HG02884 (cell line): Measurements from ENCODE around the gene P2RY14.

ENCODE experiments used
- ATAC-seq: cut with Tn5 transposase; IDR thresholded peaks from one replicate; pipeline ENCODE4 v1.9.1; 2021; ENCODE audit warnings: mild to moderate bottlenecking, moderate library complexity; ENCODE audit not compliant: unreplicated experiment

P2RY14 gene

DNA sequence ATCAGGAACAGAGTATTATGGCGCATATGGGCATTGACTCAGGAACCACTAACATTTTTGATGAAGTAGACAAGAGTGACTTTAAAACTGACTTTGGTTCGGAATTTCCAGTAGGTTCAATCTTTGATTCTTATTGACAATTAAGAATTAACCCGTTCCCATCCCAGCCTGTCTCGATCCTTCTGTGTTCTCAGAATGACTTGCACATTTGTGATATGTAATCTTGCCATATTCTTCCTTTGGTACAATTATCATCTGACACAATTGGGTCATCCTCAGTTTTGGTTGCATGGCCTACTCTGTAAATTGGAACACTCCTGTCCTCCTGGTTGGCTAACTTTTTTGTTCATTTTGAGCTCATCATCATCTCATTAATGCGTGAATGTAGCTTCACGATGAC is 85.8 kb downstream of the P2RY14 start:
- ATAC-seq = no peak

DNA sequence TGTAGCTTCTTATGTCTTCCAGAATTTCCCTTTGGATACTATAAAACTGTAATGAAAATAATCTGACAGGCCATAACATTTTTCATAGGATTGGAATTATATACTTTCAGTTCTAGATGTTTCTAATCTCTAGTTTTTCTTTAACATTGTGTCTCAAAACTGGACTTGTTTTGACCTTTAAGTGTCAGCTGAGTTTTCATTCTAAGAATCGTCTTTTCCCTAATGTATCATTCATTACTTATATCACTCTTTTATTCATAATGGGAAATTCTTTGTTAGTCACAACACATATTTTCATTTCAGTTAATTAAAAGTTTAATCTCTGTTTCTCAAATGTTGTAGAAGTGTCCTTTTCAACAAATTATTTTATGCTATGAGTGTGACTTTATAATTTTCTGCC is 87.2 kb downstream of the P2RY14 start:
- no peak for ATAC-seq

DNA sequence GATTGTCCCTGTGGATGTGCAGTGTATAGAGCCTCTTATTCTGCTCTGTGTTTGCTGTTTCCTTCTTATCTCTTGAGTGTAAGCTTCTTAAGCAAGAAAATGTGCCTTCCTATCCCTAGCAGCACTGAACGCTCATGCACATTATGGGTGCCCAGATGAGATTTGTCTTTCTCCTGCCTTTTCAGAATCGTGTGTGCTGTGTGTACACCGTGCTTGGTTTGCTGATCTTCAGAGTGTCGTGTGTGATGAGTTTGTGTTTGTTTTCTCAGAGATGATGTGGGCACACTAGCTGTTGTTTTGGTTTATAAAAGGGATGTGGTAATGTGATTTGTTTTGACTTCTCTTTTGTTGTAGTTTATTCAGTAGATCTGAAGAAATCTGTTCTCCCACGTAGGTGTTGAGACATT is 95.1 kb downstream of the P2RY14 start:
- ATAC-seq = no peak

DNA sequence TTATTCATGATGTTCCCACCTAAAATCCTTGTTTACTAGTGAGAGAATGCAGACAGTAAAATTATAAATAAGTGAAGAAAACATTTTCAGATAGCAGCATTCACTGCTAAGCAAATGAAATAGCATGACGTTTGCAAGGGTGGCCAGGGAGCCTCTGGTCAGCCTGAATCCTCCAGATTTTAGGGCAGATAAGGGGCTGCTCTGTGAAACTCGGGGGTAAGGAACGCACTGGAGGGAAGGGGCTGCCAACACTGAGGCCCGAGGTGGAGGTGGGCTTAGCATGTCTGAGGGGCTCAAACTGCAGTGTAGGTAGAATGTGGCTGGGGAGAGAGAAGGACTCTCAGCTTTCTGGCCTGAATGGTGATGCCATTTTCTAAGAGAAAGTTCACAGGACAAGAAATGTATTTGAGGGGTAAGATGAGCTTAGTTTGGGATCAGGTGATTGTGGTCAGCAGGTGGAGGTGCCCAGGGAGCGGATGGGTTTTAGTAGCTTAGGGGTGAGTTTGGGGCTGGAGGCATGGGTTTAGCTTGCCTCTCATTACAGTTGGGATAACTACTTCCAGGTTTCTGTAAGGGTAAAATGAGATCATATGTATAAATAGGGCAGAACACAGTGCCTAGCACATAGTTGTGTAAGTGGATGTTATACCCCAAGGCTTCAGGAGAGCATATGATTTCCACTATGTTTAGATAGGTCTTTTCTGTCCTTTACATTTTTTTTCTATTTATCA is 95.8 kb downstream of the P2RY14 start:
- ATAC-seq = no peak

DNA sequence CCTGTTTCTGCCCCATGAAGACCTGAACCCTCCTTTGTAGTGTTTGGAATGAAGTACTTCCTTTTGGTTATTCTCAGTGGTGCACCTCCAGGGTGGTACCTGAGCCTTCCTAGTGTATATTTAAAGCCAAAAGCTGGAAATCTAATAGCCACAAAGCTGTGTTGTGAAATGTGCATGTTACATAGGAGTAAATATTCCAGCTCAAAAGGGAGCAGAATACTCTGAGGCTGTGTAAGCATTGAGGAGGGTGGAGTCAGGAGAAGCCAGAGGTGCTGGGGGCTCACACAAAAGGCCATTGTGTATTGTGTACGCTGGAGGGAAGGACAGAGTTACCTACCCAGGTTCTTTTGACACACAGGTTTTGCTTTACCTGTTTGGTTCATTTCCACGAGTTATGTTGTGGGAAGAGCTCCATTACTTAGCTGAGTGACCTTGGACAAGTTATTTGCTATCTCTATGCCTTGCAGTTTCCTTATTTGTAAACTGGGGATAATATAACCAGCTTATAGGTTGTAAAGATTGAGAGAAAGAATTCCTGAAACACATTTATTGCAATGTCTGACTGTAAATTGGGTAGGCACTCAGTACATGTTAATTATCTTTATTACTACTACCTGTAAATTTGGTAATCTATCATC is 100.0 kb downstream of the P2RY14 start:
- no peak for ATAC-seq

DNA sequence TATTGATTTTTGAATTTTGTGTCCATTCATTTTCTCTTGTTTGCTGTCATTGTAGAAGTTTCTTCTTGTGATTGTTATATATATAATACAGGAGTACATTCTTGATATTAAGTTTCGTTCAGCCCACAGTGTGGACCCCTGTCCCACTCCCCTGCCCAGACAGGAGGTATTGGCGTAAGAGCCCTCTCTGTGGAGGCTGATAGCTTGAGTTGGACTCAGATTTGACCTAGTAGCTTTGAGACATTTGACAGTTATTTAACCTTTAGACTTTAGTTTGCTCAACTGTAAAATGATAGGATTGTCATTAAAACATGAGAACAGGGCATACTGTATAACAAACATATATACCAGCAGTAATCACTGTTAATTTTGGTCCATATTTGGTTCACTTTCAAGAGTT is 102.4 kb downstream of the P2RY14 start:
- ATAC-seq = no peak

DNA sequence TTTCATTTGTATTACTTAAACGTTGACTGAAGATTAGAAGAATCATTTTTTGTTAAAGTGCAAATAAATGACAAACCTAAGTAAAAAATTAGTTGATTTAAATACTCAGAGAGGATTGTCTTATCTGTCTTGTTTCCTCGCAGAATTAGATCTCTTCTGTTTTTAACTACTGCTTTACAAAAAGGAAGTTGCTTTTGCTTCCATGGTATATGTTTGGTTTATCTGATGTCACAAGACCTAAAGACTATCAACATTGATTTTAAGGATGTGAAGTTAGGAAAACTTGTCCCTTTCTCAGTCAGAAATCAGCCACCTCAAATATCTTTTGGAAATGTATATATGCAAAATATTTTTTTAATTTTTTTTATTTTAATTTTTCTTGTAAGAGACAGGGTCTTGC is 104.0 kb downstream of the P2RY14 start:
- ATAC-seq = no peak

DNA sequence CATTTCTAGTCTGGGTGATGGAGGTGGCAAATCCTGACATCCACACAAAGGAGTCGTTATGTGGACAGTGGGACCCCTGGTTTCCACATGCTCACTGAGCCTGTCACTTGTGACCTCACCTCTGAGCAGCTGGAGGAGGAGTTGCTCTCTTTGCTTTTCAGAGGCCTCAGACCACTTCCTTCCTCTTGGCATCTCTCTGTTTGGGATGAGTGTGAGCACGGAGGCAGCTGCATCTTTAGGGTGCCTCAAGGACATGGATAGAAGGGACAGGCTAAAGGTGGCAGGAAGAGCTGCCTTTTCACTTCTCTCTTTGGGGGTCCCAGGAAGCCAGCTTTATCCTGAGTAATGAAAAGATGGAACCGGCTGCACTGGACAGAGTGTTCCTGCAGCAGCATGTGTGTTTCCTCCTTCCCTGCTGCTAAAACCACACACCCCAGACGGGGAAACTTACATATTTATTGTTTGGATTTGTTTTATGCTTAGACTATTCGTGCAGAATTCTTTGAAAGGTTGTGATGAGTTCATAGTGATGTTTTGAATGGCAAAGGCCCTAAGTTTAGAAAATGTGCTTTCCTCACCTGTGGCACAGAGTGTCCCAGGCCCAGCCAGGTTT is 107.1 kb downstream of the P2RY14 start:
- ATAC-seq = peak; percentile 53

DNA sequence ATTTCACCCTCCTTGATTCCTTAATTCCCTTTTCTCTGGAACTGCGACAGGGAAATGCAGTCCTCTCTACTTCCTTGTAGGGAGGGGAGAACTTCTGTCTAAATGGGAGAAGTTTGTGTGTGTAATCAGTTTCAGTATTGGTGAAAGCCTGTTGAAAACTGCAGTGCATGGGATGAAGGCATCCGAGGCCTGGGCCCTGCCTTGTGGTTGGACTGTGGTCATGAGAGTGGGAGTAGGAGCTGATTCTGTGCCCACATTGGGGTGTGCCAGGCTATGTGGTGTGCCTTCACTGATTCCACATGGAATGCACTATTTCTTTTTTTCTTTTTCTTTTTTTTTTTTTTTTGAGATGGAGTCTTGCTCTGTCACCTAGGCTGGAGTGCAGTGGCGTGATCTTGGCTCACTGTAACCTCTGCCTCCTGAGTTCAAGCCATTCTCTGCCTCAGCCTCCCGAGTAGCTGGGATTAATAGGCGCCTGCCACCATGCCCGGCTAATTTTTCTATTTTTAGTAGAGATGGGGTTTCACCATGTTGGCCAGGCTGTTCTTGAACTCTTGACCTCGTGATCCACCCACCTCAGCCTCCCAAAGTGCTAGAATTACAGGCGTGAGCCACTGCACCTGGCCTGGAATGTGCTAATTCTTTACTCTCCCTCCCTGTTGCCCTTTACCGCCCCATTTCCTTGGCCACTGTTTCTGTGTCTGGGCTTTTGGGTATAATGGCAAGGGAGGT is 108.2 kb downstream of the P2RY14 start:
- ATAC-seq = peak; percentile 36

DNA sequence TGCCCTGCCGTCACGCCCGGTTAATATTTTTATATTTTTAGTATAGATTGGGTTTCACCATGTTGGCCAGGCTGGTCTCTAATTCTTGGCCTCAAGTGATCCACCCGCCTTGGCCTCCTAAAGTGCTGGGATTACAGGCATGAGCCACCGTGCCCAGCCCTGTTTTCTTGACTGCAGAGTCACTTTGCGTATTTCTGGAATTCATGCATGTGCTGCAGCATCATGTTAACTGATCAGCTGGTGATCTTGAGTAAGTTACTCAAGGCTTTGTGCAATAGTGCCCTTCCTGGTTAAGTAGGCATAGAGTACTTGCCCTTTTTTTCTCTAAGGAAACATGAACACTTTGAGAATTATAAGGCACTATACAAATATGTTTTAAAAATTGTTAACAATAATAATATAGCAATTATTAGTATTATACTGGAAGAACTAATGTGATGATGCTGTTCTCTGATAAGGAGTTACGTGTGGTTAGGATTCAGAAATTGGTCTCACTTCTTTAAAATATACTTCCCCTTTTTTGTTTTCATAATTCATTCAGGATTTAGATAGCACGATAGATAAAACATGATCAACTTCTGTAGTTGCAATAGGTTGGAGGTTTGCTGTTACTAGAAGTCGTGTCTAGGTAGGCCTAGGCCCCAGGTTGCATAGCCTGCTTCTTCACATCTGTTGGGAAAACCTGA is 108.9 kb downstream of the P2RY14 start:
- peak; percentile 48 for ATAC-seq

DNA sequence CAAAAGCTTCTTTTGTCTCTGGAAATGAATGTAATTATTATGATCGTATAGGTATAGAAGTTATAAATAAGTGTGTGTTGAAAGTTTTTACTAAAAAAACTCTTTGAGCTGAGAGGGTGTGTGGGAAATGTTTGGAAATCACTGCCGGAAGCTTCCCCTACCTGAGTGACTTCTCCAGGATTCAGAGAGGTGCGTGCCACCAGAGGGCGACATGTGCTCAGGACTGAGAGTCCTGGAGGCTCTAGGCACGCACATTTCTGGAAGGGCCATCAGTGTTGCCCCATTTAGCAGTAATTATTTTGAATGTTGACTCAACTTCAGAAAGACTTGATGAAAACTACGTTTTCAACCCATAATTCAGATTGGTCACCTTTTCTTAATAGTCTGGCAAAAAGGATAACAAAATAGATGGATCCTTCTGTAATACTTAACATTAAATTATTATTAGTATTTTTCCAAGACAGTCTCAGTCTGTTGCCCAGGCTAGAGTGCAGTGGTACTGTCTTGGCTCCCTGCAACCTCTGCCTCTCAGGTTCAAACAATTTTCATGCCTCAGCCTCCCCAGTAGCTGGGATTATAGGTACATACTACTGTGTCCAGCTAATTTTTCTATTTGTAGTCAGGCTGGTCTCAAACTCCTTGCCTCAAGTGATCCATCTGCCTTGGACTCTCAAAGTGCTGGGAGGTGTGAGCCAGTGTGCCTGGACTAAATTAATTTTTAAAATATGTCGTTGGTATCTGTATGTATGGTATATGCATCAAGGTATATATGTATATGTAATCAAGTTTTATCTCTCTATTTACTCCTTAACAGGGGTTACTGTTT is 109.9 kb downstream of the P2RY14 start:
- ATAC-seq = peak; percentile 44

DNA sequence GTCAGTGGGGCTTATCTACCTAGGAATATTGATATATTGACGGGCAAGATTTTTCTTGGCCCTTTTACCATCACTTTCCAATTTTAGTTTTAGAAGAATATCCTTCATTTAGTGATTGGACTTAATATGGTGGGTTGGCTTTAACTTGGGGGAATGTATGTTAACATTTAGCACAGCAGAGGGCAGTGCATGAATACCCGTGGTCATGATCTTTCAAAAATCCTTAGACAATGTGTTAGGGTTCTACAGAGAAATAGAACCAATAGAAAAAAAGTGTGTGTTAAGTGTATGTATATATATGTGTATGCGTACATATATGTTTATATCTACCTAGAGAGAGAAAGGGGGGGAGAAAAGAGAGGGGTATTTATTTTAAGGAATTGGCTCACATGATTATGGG is 112.2 kb downstream of the P2RY14 start:
- ATAC-seq = no peak

DNA sequence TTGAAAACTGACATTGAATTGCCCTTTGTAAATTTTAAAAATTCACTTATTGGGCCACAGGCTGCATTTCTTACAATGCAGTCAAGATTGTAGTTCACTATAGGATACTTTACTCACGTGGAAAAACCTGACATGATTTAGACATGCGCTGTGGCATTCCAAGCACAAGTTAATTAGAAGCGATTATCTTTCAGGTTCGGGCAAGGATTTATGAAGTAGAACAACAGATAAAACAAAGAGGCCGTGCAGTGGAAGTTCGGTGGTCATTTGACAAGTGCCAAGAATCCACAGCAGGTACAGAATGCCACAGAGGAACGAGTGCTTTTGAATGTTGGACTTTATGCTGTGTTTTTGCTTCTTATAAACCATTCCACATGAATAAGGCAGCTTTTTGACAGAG is 113.1 kb downstream of the P2RY14 start:
- ATAC-seq = no peak
